ENCODE measurements around the gene TPP1.

TPP1 gene

GRCh38 chr11:6587360-6587953, 31.8 kb downstream of the TPP1 start:
- DNase-seq (ENCODE audit: low read depth in 3 of 3) = no peak

- DNase-seq (ENCODE audit: low read depth in 3 of 3) = no peak
Observed at GRCh38 chr11:6586434-6587359, 32.5 kb downstream of the TPP1 start.

- DNase-seq (ENCODE audit: low read depth in 3 of 3) = no peak
Observed at GRCh38 chr11:6584528-6584927, 34.7 kb downstream of the TPP1 start.

- no peak for DNase-seq (ENCODE audit: low read depth in 3 of 3)
Observed at GRCh38 chr11:6583584-6583983, 35.6 kb downstream of the TPP1 start.

- DNase-seq (ENCODE audit: low read depth in 3 of 3) = no peak
Observed at GRCh38 chr11:6579681-6580080, 39.5 kb downstream of the TPP1 start.

GRCh38 chr11:6578134-6578533, 41.1 kb downstream of the TPP1 start:
- DNase-seq (ENCODE audit: low read depth in 3 of 3) = no peak

- no peak for DNase-seq (ENCODE audit: low read depth in 3 of 3)
Observed at GRCh38 chr11:6576471-6577373, 42.5 kb downstream of the TPP1 start.

GRCh38 chr11:6574816-6575715, 44.2 kb downstream of the TPP1 start:
- no peak for DNase-seq (ENCODE audit: low read depth in 3 of 3)

- DNase-seq (ENCODE audit: low read depth in 3 of 3) = no peak
Observed at GRCh38 chr11:6572215-6572614, 47.0 kb downstream of the TPP1 start.

- no peak for DNase-seq (ENCODE audit: low read depth in 3 of 3)
Observed at GRCh38 chr11:6571434-6572008, 47.7 kb downstream of the TPP1 start.

- no peak for DNase-seq (ENCODE audit: low read depth in 3 of 3)
Observed at GRCh38 chr11:6570691-6571427, 48.4 kb downstream of the TPP1 start.

GRCh38 chr11:6569706-6570105, 49.5 kb downstream of the TPP1 start:
- DNase-seq (ENCODE audit: low read depth in 3 of 3) = no peak

- DNase-seq (ENCODE audit: low read depth in 3 of 3) = no peak
Observed at GRCh38 chr11:6568191-6568918, 50.9 kb downstream of the TPP1 start.

GRCh38 chr11:6567371-6567745, 51.9 kb downstream of the TPP1 start:
- DNase-seq (ENCODE audit: low read depth in 3 of 3) = no peak

GRCh38 chr11:6566704-6567370, 52.4 kb downstream of the TPP1 start:
- DNase-seq (ENCODE audit: low read depth in 3 of 3) = no peak

GRCh38 chr11:6565988-6566703, 53.1 kb downstream of the TPP1 start:
- no peak for DNase-seq (ENCODE audit: low read depth in 3 of 3)

- no peak for DNase-seq (ENCODE audit: low read depth in 3 of 3)
Observed at GRCh38 chr11:6565325-6565724, 53.9 kb downstream of the TPP1 start.

- DNase-seq (ENCODE audit: low read depth in 3 of 3) = no peak
Observed at GRCh38 chr11:6563667-6564066, 55.6 kb downstream of the TPP1 start.

Data from stimulated activated CD4-positive, alpha-beta T cell treated with anti-CD3 and anti-CD28 coated beads, TNF-alpha, amount 100 ng/mL, for 24 hours (primary cell).